Endothelial cell of umbilical vein (primary cell): ENCODE results near the gene RBM33. TPM values are rescaled to one million over a fixed set of nuclear protein-coding genes. Genes with fewer than 3 reads are reported as not detected.

Experiments
- BruUV-seq: library from RNA; stranded (reverse); fragments of 400-500 nt; replicated peaks from 2 replicates; lab custom pipeline; 2021; lab: Mats Ljungman, UMichigan
- CTCF ChIA-PET: fragments of 300-600, 350-600 bp; sonication (Branson Sonifier 250); formaldehyde crosslinking; loops from one replicate; lab custom pipeline; 2021; ENCODE audit warnings: antibody characterized with exemption, inconsistent platforms; lab: Charles Lee
- POLR2A ChIA-PET: fragments of 300-600, 350-600 bp; sonication (Branson Sonifier 250); formaldehyde crosslinking; loops from one replicate; lab custom pipeline; 2021; ENCODE audit warnings: antibody characterized with exemption, inconsistent platforms; lab: Charles Lee
- DNase-seq: peaks from one replicate; pipeline ENCODE4 v3.0.0-alpha.2; 2011; ENCODE audit warnings: low read depth, low spot score
- FAIRE-seq: peaks from 2 replicates; lab custom pipeline; 2011; peaks lifted over from hg19 to GRCh38; lab: Jason Lieb, UNC
- H2AFZ ChIP-seq: 2 replicates; pipeline ENCODE4 v1.6.0; 2012; ENCODE audit warnings: low read depth, low read length, control low read depth, inconsistent platforms
- H3K27ac ChIP-seq: 2 replicates; pipeline ENCODE4 v1.5.1; 2011; ENCODE audit warnings: low read depth, mild to moderate bottlenecking, control low read depth, low read length, moderate library complexity; ENCODE audit not compliant: insufficient read depth
- H3K27me3 ChIP-seq, 2 experiments: 2 replicates each; pipeline versions ENCODE4 v1.6.0 to v1.6.1; 2011; ENCODE audit warnings: low read length in 2 of 2, mixed read lengths in 1 of 2; ENCODE audit not compliant: control insufficient read depth in 2 of 2, insufficient read depth in 2 of 2
- H3K36me3 ChIP-seq, 2 experiments: 2 replicates in 1 of 2; 3 replicates in 1 of 2; pipeline ENCODE4 v1.5.1; 2011; ENCODE audit warnings: low read length in 2 of 2, mild to moderate bottlenecking in 1 of 2, moderate library complexity in 1 of 2; ENCODE audit not compliant: control insufficient read depth in 2 of 2, insufficient read depth in 2 of 2; ENCODE audit errors: extremely low read depth in 1 of 2
- H3K4me1 ChIP-seq: 3 replicates; pipeline ENCODE4 v1.5.1; 2011; ENCODE audit warnings: mild to moderate bottlenecking, low read length; ENCODE audit not compliant: control insufficient read depth, insufficient read depth; ENCODE audit errors: extremely low read depth
- H3K4me2 ChIP-seq: 2 replicates; pipeline ENCODE4 v1.6.1; 2011; ENCODE audit warnings: low read length, control low read depth, mixed read lengths; ENCODE audit not compliant: insufficient read depth
- H3K4me3 ChIP-seq, 3 experiments: fragments of 200-600 bp in 1 of 3; sonication (generic), shearing (Covaris generic) in 1 of 3; replicated peaks in 1 of 3; 2 replicates each; pipeline ENCODE4 v1.5.1; 2011 to 2016; ENCODE audit warnings: control low read depth in 3 of 3, low read length in 3 of 3, mild to moderate bottlenecking in 2 of 3, inconsistent platforms in 1 of 3, low read depth in 1 of 3, moderate library complexity in 1 of 3; ENCODE audit not compliant: insufficient read depth in 1 of 3
- H3K79me2 ChIP-seq: 2 replicates; pipeline ENCODE4 v1.6.0; 2012; ENCODE audit warnings: low read length, inconsistent platforms; ENCODE audit not compliant: control insufficient read depth, insufficient read depth
- H3K9ac ChIP-seq: replicated peaks from 2 replicates; pipeline ENCODE3; 2011; ENCODE audit warnings: low read length, control low read depth; ENCODE audit not compliant: insufficient read depth; ENCODE audit errors: extremely low read depth
- H3K9me1 ChIP-seq: replicated peaks from 3 replicates; pipeline ENCODE4 v1.6.0; 2011; ENCODE audit warnings: mild to moderate bottlenecking, low read length; ENCODE audit not compliant: control insufficient read depth, insufficient read depth; ENCODE audit errors: extremely low read depth
- H3K9me3 ChIP-seq: replicated peaks from 2 replicates; pipeline ENCODE4 v1.5.1; 2012; ENCODE audit warnings: low read length, inconsistent platforms; ENCODE audit not compliant: control insufficient read depth, insufficient read depth
- H4K20me1 ChIP-seq: replicated peaks from 2 replicates; pipeline ENCODE3; 2011; ENCODE audit warnings: mild to moderate bottlenecking, low read length; ENCODE audit not compliant: control insufficient read depth, insufficient read depth; ENCODE audit errors: extremely low read depth
- FOS ChIP-seq: IDR thresholded peaks from 2 replicates; pipeline ENCODE4 v1.6.1; 2011; ENCODE audit warnings: mild to moderate bottlenecking, low read length, moderate library complexity, borderline replicate concordance; ENCODE audit not compliant: insufficient read depth
- GATA2 ChIP-seq: IDR thresholded peaks from 2 replicates; pipeline ENCODE4 v1.7.0; 2011; ENCODE audit warnings: low read depth, mild to moderate bottlenecking, moderate library complexity, mixed read lengths, low read length; ENCODE audit not compliant: insufficient read length, insufficient read depth
- JUN ChIP-seq: IDR thresholded peaks from 2 replicates; pipeline ENCODE4 v1.6.1; 2011; ENCODE audit warnings: borderline replicate concordance, low read depth; ENCODE audit not compliant: insufficient read length, insufficient read depth
- MYC ChIP-seq: IDR thresholded peaks from one replicate; pipeline ENCODE4 v1.6.1; 2011; ENCODE audit warnings: mild to moderate bottlenecking, low read depth, low read length
- POLR2A ChIP-seq: IDR thresholded peaks from 2 replicates; pipeline ENCODE4 v1.6.1; 2012; ENCODE audit warnings: low read depth, mild to moderate bottlenecking, control low read depth, low read length
- POLR2AphosphoS5 ChIP-seq: IDR thresholded peaks from 2 replicates; pipeline ENCODE4 v1.6.1; 2012; ENCODE audit warnings: low read depth, mild to moderate bottlenecking, control low read depth, low read length, moderate library complexity; ENCODE audit not compliant: insufficient read depth
- dilution Hi-C: fragments of 300-500 bp; cut with MboI; formaldehyde crosslinking; loops from one replicate; pipeline ENCODE4 v1.15.0; 2019; ENCODE audit warnings: low sequenced_read_pairs; ENCODE audit not compliant: extremely low pct_ligation_motif_present
- intact Hi-C: fragments of 100-400 bp; cut with micrococcal nuclease; formaldehyde crosslinking; loops from one replicate; pipeline ENCODE4 v1.10.0; 2022
- polyA plus RNA-seq, 4 experiments: library from polyadenylated mRNA; depleted of rRNA in 3 of 4; stranded (reverse) in 3 of 4; unstranded in 1 of 4; fragments of >200 nt; gene quantifications; 2 replicates each; pipeline versions ENCODE4 v1.2.1 to v1.2.3, GENCODE V29; 2011 to 2012; ENCODE audit warnings: missing spikeins in 1 of 4
- total RNA-seq: library from RNA; stranded (reverse); gene quantifications from 2 replicates; pipeline ENCODE4 v1.2.3, GENCODE V29; 2021
- TF ChIP-seq, protein P1 (sequence below): IDR thresholded peaks from 2 replicates; pipeline ENCODE4 v1.6.1; 2011; ENCODE audit not compliant: insufficient read depth, insufficient read length
- TF ChIP-seq, protein P2 (sequence below), 2 donors: IDR thresholded peaks; 1 replicate in 1 of 2; 2 replicates in 1 of 2; pipeline ENCODE4 v1.5.1; 2011; ENCODE audit warnings: low read length in 2 of 2, mild to moderate bottlenecking in 2 of 2, moderate library complexity in 2 of 2, control low read depth in 1 of 2, inconsistent platforms in 1 of 2, low read depth in 1 of 2; ENCODE audit not compliant: insufficient read depth in 1 of 2; ENCODE audit errors: extremely low read depth in 1 of 2

Gene RBM33
- total and polyA plus RNA-seq, 2 donors (not counting 3 experiments of a cell fraction or from before 2014, with no cell fraction given): 16.2 to 68.2 TPM

DNA sequence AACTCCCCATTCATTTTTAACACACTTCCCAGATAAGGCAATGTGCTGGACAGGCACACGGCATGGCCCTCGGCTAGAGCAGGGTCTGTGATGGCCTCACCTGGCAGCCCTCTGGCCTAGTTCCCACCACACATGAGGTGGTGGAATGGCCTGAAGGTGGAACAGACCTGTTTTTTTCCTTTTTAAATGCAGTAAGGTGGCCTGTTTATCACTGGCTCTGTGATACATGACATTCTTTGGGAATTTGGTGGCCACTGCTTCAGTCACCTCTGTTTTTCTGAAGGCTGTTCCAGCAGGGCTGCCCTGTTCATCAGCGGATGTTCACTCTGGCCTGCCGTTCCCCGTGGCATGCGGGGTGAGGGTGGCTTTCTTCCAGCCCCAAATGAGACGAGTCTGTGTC, 131.2 kb downstream of the RBM33 start:
- H3K36me3 ChIP-seq: peaks cover 5 to 14% of the 10 kb centered on the region in 2 experiments
- no peak overlapping the region for H3K4me3 ChIP-seq
- no peak overlapping the region for H3K9ac ChIP-seq
- POLR2A ChIA-PET: no interaction called here
- no peak overlapping the region for H2AFZ ChIP-seq
- H3K79me2 ChIP-seq: no peaks in the 10 kb centered on the region
- no TSS peak for BruUV-seq
- H3K9me3 ChIP-seq: no peaks in the 10 kb centered on the region
- dilution Hi-C loops (no loop called here), intact Hi-C loops (no loop called here)
- TF ChIP-seq, protein P1, sequence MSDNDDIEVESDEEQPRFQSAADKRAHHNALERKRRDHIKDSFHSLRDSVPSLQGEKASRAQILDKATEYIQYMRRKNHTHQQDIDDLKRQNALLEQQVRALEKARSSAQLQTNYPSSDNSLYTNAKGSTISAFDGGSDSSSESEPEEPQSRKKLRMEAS: no peak
- TF ChIP-seq MYC (no peak), FOS (no peak), POLR2A (no peak), GATA2 (no peak), JUN (no peak), POLR2AphosphoS5 (no peak)
- TF ChIP-seq, protein P2, sequence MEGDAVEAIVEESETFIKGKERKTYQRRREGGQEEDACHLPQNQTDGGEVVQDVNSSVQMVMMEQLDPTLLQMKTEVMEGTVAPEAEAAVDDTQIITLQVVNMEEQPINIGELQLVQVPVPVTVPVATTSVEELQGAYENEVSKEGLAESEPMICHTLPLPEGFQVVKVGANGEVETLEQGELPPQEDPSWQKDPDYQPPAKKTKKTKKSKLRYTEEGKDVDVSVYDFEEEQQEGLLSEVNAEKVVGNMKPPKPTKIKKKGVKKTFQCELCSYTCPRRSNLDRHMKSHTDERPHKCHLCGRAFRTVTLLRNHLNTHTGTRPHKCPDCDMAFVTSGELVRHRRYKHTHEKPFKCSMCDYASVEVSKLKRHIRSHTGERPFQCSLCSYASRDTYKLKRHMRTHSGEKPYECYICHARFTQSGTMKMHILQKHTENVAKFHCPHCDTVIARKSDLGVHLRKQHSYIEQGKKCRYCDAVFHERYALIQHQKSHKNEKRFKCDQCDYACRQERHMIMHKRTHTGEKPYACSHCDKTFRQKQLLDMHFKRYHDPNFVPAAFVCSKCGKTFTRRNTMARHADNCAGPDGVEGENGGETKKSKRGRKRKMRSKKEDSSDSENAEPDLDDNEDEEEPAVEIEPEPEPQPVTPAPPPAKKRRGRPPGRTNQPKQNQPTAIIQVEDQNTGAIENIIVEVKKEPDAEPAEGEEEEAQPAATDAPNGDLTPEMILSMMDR (IDR thresholded peaks at IDR 0.05; ENCODE audit: extremely low read depth in 1 of 2, insufficient read depth in 1 of 2, low read depth in 1 of 2, low read length in 2 of 2): no peak
- H4K20me1 ChIP-seq: no peaks in the 10 kb centered on the region
- H3K4me1 ChIP-seq: no peaks in the 10 kb centered on the region
- DNase-seq: no peak
- H3K9me1 ChIP-seq: no peaks in the 10 kb centered on the region
- H3K27me3 ChIP-seq: no peaks in the 10 kb centered on the region
- no peak for FAIRE-seq
- CTCF ChIA-PET: interaction anchor here (1.7 kb wide), 1 partner anchor 177 kb away, joined by 7 read pairs; no protein-coding TSS in a partner anchor
- H3K27ac ChIP-seq: no peak overlapping the region
- H3K4me2 ChIP-seq: no peak overlapping the region
